HepG2 (cell line): Measurements from ENCODE around the gene ARIH2. TPM values are rescaled to one million over a fixed set of nuclear protein-coding genes. Genes with fewer than 3 reads are reported as not detected.

Source experiments
- FOXO4 ChIP-seq: sonication (generic); formaldehyde crosslinking; conservative IDR thresholded peaks from 2 replicates; pipeline ENCODE4 v1.8.1; 2023; ENCODE audit warnings: missing genetic modification reagents
- GTF2F1 ChIP-seq: fragments of 150-350 bp; IDR thresholded peaks from 2 replicates; pipeline ENCODE4 v1.6.1; 2014; ENCODE audit warnings: low read length
- MIER2 ChIP-seq: IDR thresholded peaks from 2 replicates; pipeline ENCODE4 v1.6.1; 2016; ENCODE audit warnings: missing biosample characterization, missing genetic modification reagents
- MTF1 ChIP-seq: sonication (generic); formaldehyde crosslinking; IDR thresholded peaks from 2 replicates; pipeline ENCODE4 v1.5.0; 2020; ENCODE audit warnings: missing genetic modification reagents
- TOE1 ChIP-seq: sonication (generic); formaldehyde crosslinking; IDR thresholded peaks from 2 replicates; pipeline ENCODE4 v1.4.0; 2020; ENCODE audit warnings: mild to moderate bottlenecking, missing genetic modification reagents
- ZBTB7A ChIP-seq: sonication (generic); formaldehyde crosslinking; IDR thresholded peaks from 2 replicates; pipeline ENCODE4 v1.8.0; 2022; ENCODE audit warnings: mild to moderate bottlenecking, missing genetic modification reagents
- ZNF510 ChIP-seq: sonication (generic); formaldehyde crosslinking; IDR thresholded peaks from 2 replicates; pipeline ENCODE4 v1.4.0; 2020; ENCODE audit warnings: low read depth, mild to moderate bottlenecking, missing genetic modification reagents
- polyA plus RNA-seq, 8 experiments: library from polyadenylated mRNA; depleted of rRNA in 3 of 8; stranded (reverse) in 7 of 8; unstranded in 1 of 8; fragments of >200 nt; fragmentation: Illumina TruSeq in 4 of 8; extraction: Trizol in 4 of 8; gene quantifications; 2 replicates each; pipeline versions ENCODE4 v1.2.1 to v1.2.3, GENCODE V29; 2011 to 2016; ENCODE audit warnings: low read depth in 4 of 8, missing spikeins in 1 of 8, mixed read lengths in 1 of 8; ENCODE audit not compliant: insufficient read depth in 1 of 8
- total RNA-seq, 5 experiments: library from RNA; depleted of rRNA; stranded (reverse); fragments of >200 nt; fragmentation: Illumina TruSeq; extraction: Trizol; gene quantifications; 2 replicates each; pipeline ENCODE4 v1.2.3, GENCODE V29; 2016; ENCODE audit warnings: low read depth in 1 of 5
- TF ChIP-seq, protein P1 (sequence below): sonication (generic); formaldehyde crosslinking; IDR thresholded peaks from 2 replicates; pipeline ENCODE4 v1.4.0; 2020; ENCODE audit warnings: mild to moderate bottlenecking, missing genetic modification reagents
- TF ChIP-seq, protein P2 (sequence below): IDR thresholded peaks from 2 replicates; pipeline ENCODE4 v1.6.1; 2018; ENCODE audit warnings: missing genetic modification reagents, mild to moderate bottlenecking, missing compliant biosample characterization

ARIH2 gene
- total and polyA plus RNA-seq, 2 of the 13 experiments (the other 11 are each of a cell fraction or from before 2014, with no cell fraction given), result 64.8 to 83.3 TPM

- TF ChIP-seq, protein P1, sequence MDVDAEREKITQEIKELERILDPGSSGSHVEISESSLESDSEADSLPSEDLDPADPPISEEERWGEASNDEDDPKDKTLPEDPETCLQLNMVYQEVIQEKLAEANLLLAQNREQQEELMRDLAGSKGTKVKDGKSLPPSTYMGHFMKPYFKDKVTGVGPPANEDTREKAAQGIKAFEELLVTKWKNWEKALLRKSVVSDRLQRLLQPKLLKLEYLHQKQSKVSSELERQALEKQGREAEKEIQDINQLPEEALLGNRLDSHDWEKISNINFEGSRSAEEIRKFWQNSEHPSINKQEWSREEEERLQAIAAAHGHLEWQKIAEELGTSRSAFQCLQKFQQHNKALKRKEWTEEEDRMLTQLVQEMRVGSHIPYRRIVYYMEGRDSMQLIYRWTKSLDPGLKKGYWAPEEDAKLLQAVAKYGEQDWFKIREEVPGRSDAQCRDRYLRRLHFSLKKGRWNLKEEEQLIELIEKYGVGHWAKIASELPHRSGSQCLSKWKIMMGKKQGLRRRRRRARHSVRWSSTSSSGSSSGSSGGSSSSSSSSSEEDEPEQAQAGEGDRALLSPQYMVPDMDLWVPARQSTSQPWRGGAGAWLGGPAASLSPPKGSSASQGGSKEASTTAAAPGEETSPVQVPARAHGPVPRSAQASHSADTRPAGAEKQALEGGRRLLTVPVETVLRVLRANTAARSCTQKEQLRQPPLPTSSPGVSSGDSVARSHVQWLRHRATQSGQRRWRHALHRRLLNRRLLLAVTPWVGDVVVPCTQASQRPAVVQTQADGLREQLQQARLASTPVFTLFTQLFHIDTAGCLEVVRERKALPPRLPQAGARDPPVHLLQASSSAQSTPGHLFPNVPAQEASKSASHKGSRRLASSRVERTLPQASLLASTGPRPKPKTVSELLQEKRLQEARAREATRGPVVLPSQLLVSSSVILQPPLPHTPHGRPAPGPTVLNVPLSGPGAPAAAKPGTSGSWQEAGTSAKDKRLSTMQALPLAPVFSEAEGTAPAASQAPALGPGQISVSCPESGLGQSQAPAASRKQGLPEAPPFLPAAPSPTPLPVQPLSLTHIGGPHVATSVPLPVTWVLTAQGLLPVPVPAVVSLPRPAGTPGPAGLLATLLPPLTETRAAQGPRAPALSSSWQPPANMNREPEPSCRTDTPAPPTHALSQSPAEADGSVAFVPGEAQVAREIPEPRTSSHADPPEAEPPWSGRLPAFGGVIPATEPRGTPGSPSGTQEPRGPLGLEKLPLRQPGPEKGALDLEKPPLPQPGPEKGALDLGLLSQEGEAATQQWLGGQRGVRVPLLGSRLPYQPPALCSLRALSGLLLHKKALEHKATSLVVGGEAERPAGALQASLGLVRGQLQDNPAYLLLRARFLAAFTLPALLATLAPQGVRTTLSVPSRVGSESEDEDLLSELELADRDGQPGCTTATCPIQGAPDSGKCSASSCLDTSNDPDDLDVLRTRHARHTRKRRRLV (CRISPR knock-in tag), result no peak
- TF ChIP-seq, protein P2, sequence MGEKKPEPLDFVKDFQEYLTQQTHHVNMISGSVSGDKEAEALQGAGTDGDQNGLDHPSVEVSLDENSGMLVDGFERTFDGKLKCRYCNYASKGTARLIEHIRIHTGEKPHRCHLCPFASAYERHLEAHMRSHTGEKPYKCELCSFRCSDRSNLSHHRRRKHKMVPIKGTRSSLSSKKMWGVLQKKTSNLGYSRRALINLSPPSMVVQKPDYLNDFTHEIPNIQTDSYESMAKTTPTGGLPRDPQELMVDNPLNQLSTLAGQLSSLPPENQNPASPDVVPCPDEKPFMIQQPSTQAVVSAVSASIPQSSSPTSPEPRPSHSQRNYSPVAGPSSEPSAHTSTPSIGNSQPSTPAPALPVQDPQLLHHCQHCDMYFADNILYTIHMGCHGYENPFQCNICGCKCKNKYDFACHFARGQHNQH, result no peak
- TF ChIP-seq ZBTB7A, result no peak
- no peak for TF ChIP-seq ZNF510
- TF ChIP-seq MIER2 (CRISPR knock-in tag), result no peak
- TF ChIP-seq FOXO4 (CRISPR knock-in tag), result no peak
- TF ChIP-seq GTF2F1, result no peak
- TF ChIP-seq TOE1 (CRISPR knock-in tag), result no peak
- TF ChIP-seq MTF1 (CRISPR knock-in tag), result no peak
Observed at GRCh38 chr3:48877671-48878070, 41.0 kb upstream of the ARIH2 start (continued).
